Gastroesophageal sphincter (tissue), 3 donors: Measurements from ENCODE around the gene HOXC10.

Experiments used
- CTCF ChIP-seq, 4 experiments: fragments of 200-600 bp in 2 of 4; fragments of 450-650 bp in 2 of 4; sonication (generic) in 1 of 4; IDR thresholded peaks; one replicate each; pipeline ENCODE4 v1.5.1; 2017 to 2019; ENCODE audit warnings: antibody characterized with exemption in 4 of 4, mild to moderate bottlenecking in 2 of 4, moderate library complexity in 2 of 4
- POLR2A ChIP-seq, 2 donors: fragments of 450-650 bp; IDR thresholded peaks; one replicate each; pipeline ENCODE4 v1.6.1; 2017; ENCODE audit warnings: antibody characterized with exemption in 2 of 2, mild to moderate bottlenecking in 2 of 2, moderate library complexity in 1 of 2
- POLR2AphosphoS5 ChIP-seq: sonication (generic); formaldehyde crosslinking; IDR thresholded peaks from one replicate; pipeline ENCODE4 v1.6.1; 2017; ENCODE audit warnings: antibody characterized with exemption

DNA sequence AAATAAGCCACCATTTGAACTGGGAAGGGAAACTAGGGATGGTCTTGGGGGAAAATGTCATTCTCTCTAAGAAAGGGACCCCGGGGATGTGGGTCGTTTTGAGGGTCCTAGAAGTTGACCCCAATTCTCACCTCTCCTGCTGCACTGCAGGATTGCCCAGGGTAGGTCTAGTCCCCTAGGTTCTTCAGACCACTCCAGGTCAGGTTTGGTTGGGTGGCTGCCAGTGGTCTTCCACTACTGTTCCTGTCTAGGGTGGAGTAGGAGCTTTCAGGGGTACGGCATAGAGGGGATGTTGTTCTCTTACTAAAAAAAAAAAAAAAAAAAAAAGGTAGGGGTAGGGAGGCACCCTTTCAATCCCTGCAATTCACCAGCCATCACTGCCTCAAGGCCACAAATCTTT is 31.1 kb downstream of the HOXC10 start:
- TF ChIP-seq CTCF (IDR thresholded peaks at IDR 0.05) (no peak), POLR2AphosphoS5 (no peak), POLR2A (IDR thresholded peaks at IDR 0.05) (no peak)
